Stomach (tissue), 4 donors: ENCODE data around the gene AAR2.

ENCODE experiments used
- CTCF ChIP-seq, 7 experiments: fragments of 450-650 bp in 4 of 7; fragments of 200-600 bp in 3 of 7; sonication (generic) in 3 of 7; IDR thresholded peaks; one replicate each; pipeline ENCODE4 v1.5.1; 2016 to 2019; ENCODE audit warnings: antibody characterized with exemption in 7 of 7, control low read depth in 2 of 7, mild to moderate bottlenecking in 1 of 7
- EP300 ChIP-seq: sonication (generic); formaldehyde crosslinking; IDR thresholded peaks from one replicate; pipeline ENCODE4 v1.6.1; 2017; ENCODE audit warnings: antibody characterized with exemption
- POLR2A ChIP-seq, 4 donors: fragments of 450-650 bp; IDR thresholded peaks; one replicate each; pipeline ENCODE4 v1.6.1; 2016; ENCODE audit warnings: antibody characterized with exemption in 4 of 4, control low read depth in 2 of 4, mild to moderate bottlenecking in 1 of 4, moderate library complexity in 1 of 4
- POLR2AphosphoS5 ChIP-seq, 3 donors: sonication (generic); formaldehyde crosslinking; IDR thresholded peaks; one replicate each; pipeline ENCODE4 v1.6.1; 2016; ENCODE audit warnings: antibody characterized with exemption in 3 of 3

- TF ChIP-seq CTCF (IDR thresholded peaks at IDR 0.05) = no peak
- no peak for TF ChIP-seq POLR2A (IDR thresholded peaks at IDR 0.05)
- no peak for TF ChIP-seq POLR2AphosphoS5 (IDR thresholded peaks at IDR 0.05)
- no peak for TF ChIP-seq EP300
Observed at GRCh38 chr20:36241678-36242077, 5.4 kb downstream of the AAR2 start.
